ENCODE results near the gene DENND2C.

DNA sequence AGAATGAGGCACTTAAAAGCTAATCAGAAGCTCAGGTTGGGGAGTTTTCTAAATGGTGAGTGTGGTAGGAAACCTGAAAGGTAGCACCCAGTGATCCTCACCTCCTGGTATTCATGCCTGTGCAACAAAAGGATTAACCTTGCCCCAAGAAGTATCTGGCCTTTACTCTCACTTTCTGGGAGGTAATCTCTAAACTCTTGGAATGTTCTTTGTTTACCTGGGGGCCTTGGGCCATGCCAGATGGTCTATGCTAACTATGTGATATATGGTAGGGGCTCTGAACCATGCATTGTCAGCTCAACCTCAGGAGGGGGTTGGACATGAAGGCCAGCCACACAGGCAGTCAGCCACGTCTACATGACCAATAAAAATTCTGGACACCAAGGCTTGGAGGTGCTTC lies 134.4 kb downstream of the DENND2C start:
- TF ChIP-seq POLR2A (IDR thresholded peaks at IDR 0.05; ENCODE audit: low read length) (no peak), GATA1 (IDR thresholded peaks at IDR 0.05; ENCODE audit: low read depth, low read length) (no peak)

Data from erythroblast (primary cell).